Measurements from ENCODE around the gene NDUFA8. TPM values are rescaled to one million over a fixed set of nuclear protein-coding genes. Genes with fewer than 3 reads are reported as not detected.

The NDUFA8 gene
- total RNA-seq, 1 experiment from 2014 or later = 52.5 TPM

DNA sequence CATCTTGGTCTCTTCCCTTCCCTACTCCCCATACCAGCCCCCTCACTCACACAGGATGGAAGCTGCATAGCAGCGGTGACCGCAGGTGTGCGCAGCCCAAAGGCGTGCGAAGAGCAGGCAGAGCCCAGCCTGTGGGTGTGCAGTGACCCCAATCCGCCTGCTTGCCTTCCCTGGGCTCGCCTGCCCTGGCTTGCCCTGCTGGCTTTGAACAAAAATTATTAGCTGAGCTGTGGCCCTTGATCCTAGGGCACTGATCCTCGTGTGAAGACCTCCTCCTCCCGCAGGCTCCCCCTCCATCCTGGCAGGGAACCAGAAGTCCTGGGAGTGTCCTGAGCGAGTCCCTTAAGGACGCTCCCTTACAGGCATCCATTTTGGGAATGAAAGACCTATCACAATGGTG lies 32.0 kb upstream of the NDUFA8 start:
- TF ChIP-seq, protein P1, sequence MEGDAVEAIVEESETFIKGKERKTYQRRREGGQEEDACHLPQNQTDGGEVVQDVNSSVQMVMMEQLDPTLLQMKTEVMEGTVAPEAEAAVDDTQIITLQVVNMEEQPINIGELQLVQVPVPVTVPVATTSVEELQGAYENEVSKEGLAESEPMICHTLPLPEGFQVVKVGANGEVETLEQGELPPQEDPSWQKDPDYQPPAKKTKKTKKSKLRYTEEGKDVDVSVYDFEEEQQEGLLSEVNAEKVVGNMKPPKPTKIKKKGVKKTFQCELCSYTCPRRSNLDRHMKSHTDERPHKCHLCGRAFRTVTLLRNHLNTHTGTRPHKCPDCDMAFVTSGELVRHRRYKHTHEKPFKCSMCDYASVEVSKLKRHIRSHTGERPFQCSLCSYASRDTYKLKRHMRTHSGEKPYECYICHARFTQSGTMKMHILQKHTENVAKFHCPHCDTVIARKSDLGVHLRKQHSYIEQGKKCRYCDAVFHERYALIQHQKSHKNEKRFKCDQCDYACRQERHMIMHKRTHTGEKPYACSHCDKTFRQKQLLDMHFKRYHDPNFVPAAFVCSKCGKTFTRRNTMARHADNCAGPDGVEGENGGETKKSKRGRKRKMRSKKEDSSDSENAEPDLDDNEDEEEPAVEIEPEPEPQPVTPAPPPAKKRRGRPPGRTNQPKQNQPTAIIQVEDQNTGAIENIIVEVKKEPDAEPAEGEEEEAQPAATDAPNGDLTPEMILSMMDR (IDR thresholded peaks at IDR 0.05; ENCODE audit: unreplicated experiment) = no peak
- no peak overlapping the region for H3K4me3 Mint-ChIP-seq (ENCODE audit: unreplicated experiment)
- H3K9me3 Mint-ChIP-seq (ENCODE audit: unreplicated experiment) = no peaks in the 10 kb centered on the region
- no peaks in the 10 kb centered on the region for H3K4me1 Mint-ChIP-seq (ENCODE audit: insufficient read depth, unreplicated experiment)
- H3K27me3 Mint-ChIP-seq (ENCODE audit: insufficient read depth, unreplicated experiment) = peaks cover 4% of the 10 kb centered on the region
- no peak for DNase-seq (ENCODE audit: unreplicated experiment)
- POLR2A ChIA-PET = no interaction called here
- no TSS peak for BruUV-seq (replicated peaks)
- CTCF ChIA-PET = no interaction called here
- intact Hi-C loops (cut with micrococcal nuclease) = no loop called here
- H3K36me3 Mint-ChIP-seq (ENCODE audit: insufficient read depth, unreplicated experiment) = no peaks in the 10 kb centered on the region
- no peak overlapping the region for H3K27ac Mint-ChIP-seq (ENCODE audit: low read depth, unreplicated experiment)

DNA sequence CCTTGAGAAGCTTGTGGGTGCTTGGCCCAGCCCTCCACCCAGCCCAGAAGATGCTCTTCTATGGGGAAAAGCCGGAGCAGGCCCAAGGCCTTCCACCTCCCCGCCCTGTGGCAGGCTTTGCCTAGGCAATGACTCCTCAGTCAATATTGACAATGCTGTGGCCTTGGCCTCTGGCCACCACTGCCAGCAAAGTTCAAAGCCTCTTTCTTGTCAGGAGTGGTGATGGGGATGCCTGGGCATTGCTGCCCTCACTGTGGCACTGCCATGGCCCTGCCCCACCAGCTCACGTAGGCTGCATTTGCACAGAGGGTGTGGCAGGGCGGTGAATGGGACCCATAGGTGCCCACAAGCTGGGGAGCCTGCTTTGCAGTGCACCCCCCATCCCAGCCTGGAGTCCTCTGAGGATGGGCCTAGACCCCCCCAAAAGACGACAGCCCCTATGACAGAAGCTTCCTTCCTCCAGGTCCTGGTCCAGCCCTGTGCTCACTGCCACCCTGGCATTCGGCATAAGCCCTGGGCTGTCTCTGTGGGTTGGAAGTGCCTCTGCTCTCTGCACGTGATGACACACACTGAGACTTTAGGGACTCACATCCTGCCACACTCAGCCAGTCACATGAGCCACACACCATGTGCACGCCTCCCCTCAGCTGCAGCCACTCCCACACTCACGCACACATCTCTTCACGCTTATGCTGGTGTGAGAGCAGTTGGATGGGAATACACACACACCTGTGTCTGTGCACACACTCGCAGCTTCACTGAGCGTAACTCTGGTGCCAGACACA lies 31.2 kb upstream of the NDUFA8 start:
- no peak overlapping the region for H3K27ac Mint-ChIP-seq (ENCODE audit: low read depth, unreplicated experiment)
- no peak for DNase-seq (ENCODE audit: unreplicated experiment)
- H3K27me3 Mint-ChIP-seq (ENCODE audit: insufficient read depth, unreplicated experiment) = no peaks in the 10 kb centered on the region
- intact Hi-C loops (cut with micrococcal nuclease) = no loop called here
- TF ChIP-seq, protein P1 (IDR thresholded peaks at IDR 0.05; ENCODE audit: unreplicated experiment) = no peak
- no TSS peak for BruUV-seq (replicated peaks)
- H3K4me1 Mint-ChIP-seq (ENCODE audit: insufficient read depth, unreplicated experiment) = no peaks in the 10 kb centered on the region
- POLR2A ChIA-PET = interaction anchor here (0.6 kb wide), 1 partner anchor 1484 kb away, joined by 4 read pairs; no protein-coding TSS in a partner anchor
- H3K9me3 Mint-ChIP-seq (ENCODE audit: unreplicated experiment) = no peaks in the 10 kb centered on the region
- H3K4me3 Mint-ChIP-seq (ENCODE audit: unreplicated experiment) = no peak overlapping the region
- H3K36me3 Mint-ChIP-seq (ENCODE audit: insufficient read depth, unreplicated experiment) = no peaks in the 10 kb centered on the region
- CTCF ChIA-PET = no interaction called here

DNA sequence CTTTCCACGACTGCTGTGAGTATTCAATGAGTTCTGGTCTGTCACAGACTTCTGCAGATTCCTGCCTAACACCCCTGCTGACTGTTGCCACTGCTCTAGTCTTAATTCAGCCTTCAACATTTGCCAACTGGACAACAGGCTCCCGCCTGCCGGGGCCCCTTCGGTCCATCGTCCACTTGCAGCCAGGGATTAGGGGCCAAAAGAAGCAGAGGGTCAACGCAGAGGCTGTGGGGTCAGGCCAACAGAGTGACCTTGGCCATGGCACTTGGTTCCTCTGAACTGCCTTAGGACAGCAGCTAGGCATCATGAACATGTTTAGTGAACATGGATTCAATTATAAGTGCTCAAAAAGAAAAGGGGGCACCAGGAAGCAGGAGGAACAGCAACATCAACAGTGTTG lies 28.8 kb upstream of the NDUFA8 start:
- Mint-ChIP-seq H3K4me3 (ENCODE audit: unreplicated experiment) (no peak overlapping the region), H3K27me3 (ENCODE audit: insufficient read depth, unreplicated experiment) (peaks cover 6% of the 10 kb centered on the region), H3K9me3 (ENCODE audit: unreplicated experiment) (no peaks in the 10 kb centered on the region), H3K27ac (ENCODE audit: low read depth, unreplicated experiment) (no peak overlapping the region), H3K36me3 (ENCODE audit: insufficient read depth, unreplicated experiment) (no peaks in the 10 kb centered on the region), H3K4me1 (ENCODE audit: insufficient read depth, unreplicated experiment) (no peaks in the 10 kb centered on the region)
- intact Hi-C loops (cut with micrococcal nuclease) = no loop called here
- DNase-seq (ENCODE audit: unreplicated experiment) = no peak
- TF ChIP-seq, protein P1 (IDR thresholded peaks at IDR 0.05; ENCODE audit: unreplicated experiment) = no peak
- CTCF ChIA-PET = interaction anchor here (0.6 kb wide), 1 partner anchor 327 kb away, joined by 3 read pairs; no protein-coding TSS in a partner anchor
- POLR2A ChIA-PET = no interaction called here
- no TSS peak for BruUV-seq (replicated peaks)

DNA sequence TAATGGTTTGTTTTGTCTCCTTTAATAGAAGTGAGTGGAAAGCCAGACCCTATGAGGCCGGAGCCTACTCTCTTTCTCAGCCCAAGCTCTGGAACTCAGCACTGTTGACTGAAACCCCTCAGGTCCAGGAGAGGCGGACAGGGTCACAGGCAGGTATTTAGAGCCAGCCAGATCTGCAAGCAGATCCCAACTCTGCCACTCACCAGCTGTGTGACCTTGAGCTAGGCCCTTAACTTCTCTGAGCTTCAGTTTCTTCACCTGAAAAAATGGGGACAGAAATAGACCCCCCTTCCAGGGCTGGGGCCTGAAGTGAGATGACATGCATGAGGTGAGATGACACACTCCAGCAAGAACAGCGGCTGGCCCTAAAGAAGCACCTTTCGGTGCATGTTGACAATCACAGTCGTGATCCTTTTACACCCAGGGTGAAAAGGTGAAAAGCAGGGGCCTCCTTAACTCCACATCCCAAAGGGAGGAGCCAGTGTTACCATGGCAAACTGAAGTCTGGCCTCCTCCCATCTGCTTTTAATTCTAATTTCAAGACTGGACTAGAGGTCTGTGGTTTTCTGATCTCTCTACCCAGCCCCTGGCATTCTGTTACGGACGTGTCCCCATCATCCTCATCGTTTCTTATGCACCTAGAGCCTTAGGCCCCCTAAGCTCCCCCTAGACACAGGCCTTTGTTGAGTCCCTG lies 27.3 kb upstream of the NDUFA8 start:
- Mint-ChIP-seq H3K9me3 (ENCODE audit: unreplicated experiment) (no peaks in the 10 kb centered on the region), H3K27ac (ENCODE audit: low read depth, unreplicated experiment) (no peak overlapping the region), H3K36me3 (ENCODE audit: insufficient read depth, unreplicated experiment) (no peaks in the 10 kb centered on the region), H3K27me3 (ENCODE audit: insufficient read depth, unreplicated experiment) (peaks cover 14% of the 10 kb centered on the region), H3K4me3 (ENCODE audit: unreplicated experiment) (no peak overlapping the region), H3K4me1 (ENCODE audit: insufficient read depth, unreplicated experiment) (no peaks in the 10 kb centered on the region)
- ChIA-PET CTCF (interaction anchor here (1.2 kb wide), 1 partner anchor 88 kb away, joined by 4 read pairs; no protein-coding TSS in a partner anchor), POLR2A (interaction anchor here (0.7 kb wide), 1 partner anchor 320 kb away, joined by 3 read pairs; no protein-coding TSS in a partner anchor)
- DNase-seq (ENCODE audit: unreplicated experiment) = no peak
- BruUV-seq (replicated peaks) = no TSS peak
- intact Hi-C loops (cut with micrococcal nuclease) = no loop called here
- TF ChIP-seq, protein P1 (IDR thresholded peaks at IDR 0.05; ENCODE audit: unreplicated experiment) = no peak
